NCI-H774 (cell line): ENCODE data around the gene SLC50A1.

ENCODE experiments used
- DNase-seq: peaks from one replicate; lab custom pipeline; 2025; lab: John Stamatoyannopoulos, UW

The SLC50A1 gene

GRCh38 chr1:155135415-155136028 is at the start of gene SLC50A1:
SLC50A1 (plus strand) TSS chr1:155135852; CDS start chr1:155135912, 60 bp downstream.
- peak; percentile 92 for DNase-seq

- peak; percentile 31 for DNase-seq
Measured at GRCh38 chr1:155086128-155086741, 49.4 kb upstream of the SLC50A1 start.

GRCh38 chr1:155086856-155087535 is 48.7 kb upstream of the SLC50A1 start:
- no peak for DNase-seq

GRCh38 chr1:155091071-155092051 is 44.3 kb upstream of the SLC50A1 start:
- DNase-seq, result peak; percentile 61

- DNase-seq, result no peak
Measured at GRCh38 chr1:155092131-155092530, 43.5 kb upstream of the SLC50A1 start.

- no peak for DNase-seq
Measured at GRCh38 chr1:155092641-155093040, 43.0 kb upstream of the SLC50A1 start.

GRCh38 chr1:155093911-155094621 is 41.6 kb upstream of the SLC50A1 start:
- no peak for DNase-seq

GRCh38 chr1:155094622-155094948 is 41.1 kb upstream of the SLC50A1 start:
- DNase-seq, result no peak

GRCh38 chr1:155099331-155099730 is 36.3 kb upstream of the SLC50A1 start:
- no peak for DNase-seq

GRCh38 chr1:155103325-155103724 is 32.3 kb upstream of the SLC50A1 start:
- DNase-seq, result no peak

- no peak for DNase-seq
Measured at GRCh38 chr1:155104605-155105534, 30.8 kb upstream of the SLC50A1 start.

GRCh38 chr1:155105604-155106011 is 30.0 kb upstream of the SLC50A1 start:
- no peak for DNase-seq

GRCh38 chr1:155106862-155107261 is 28.8 kb upstream of the SLC50A1 start:
- no peak for DNase-seq

GRCh38 chr1:155107309-155108264 is 28.1 kb upstream of the SLC50A1 start:
- no peak for DNase-seq

GRCh38 chr1:155108296-155108695 is 27.4 kb upstream of the SLC50A1 start:
- DNase-seq, result no peak

- DNase-seq, result no peak
Measured at GRCh38 chr1:155110381-155110780, 25.3 kb upstream of the SLC50A1 start.

GRCh38 chr1:155110826-155111225 is 24.8 kb upstream of the SLC50A1 start:
- no peak for DNase-seq

- DNase-seq, result no peak
Measured at GRCh38 chr1:155113450-155113980, 22.1 kb upstream of the SLC50A1 start.
